Measurements from ENCODE around the gene HOXD9. TPM values are rescaled to one million over a fixed set of nuclear protein-coding genes. Genes with fewer than 3 reads are reported as not detected.

The HOXD9 gene
- total and polyA plus RNA-seq, 2 of the 8 experiments (the other 6 are each of a cell fraction or from before 2014, with no cell fraction given): not detected

GRCh38 chr2:176079285-176079830, 43.2 kb upstream of the HOXD9 start (continued):
- TF ChIP-seq RNF2 (IDR thresholded peaks at IDR 0.05; ENCODE audit: borderline replicate concordance, low read depth, low read length, missing control alignments, poor library complexity, severe bottlenecking): peak; percentile 55
